Neuronal stem cell (in vitro differentiated cells): ENCODE results near the gene ADAM12.

Experiments
- DNase-seq: peaks from one replicate; pipeline ENCODE4 v3.0.0-alpha.2; 2013; ENCODE audit warnings: low spot score
- H2AFZ ChIP-seq: one replicate; pipeline ENCODE4 v1.6.1; 2013; ENCODE audit warnings: mild to moderate bottlenecking, low read length, inconsistent platforms
- H2AK5ac ChIP-seq: 2 replicates; pipeline ENCODE4 v1.6.1; 2013; ENCODE audit warnings: low read depth, mild to moderate bottlenecking, inconsistent platforms, low read length, moderate library complexity, mixed read lengths
- H2BK120ac ChIP-seq: 2 replicates; pipeline ENCODE4 v1.6.1; 2013; ENCODE audit warnings: low read depth, mild to moderate bottlenecking, inconsistent platforms, low read length, moderate library complexity, mixed read lengths
- H2BK12ac ChIP-seq: one replicate; pipeline ENCODE4 v1.6.1; 2013; ENCODE audit warnings: low read length, inconsistent platforms
- H2BK15ac ChIP-seq: 2 replicates; pipeline ENCODE4 v1.6.1; 2013; ENCODE audit warnings: mild to moderate bottlenecking, low read length, inconsistent platforms, mixed read lengths
- H2BK5ac ChIP-seq: one replicate; pipeline ENCODE4 v1.6.1; 2013; ENCODE audit warnings: inconsistent platforms, mild to moderate bottlenecking, low read length, moderate library complexity
- H3K14ac ChIP-seq: one replicate; pipeline ENCODE4 v1.6.1; 2013; ENCODE audit warnings: low read length, inconsistent platforms
- H3K18ac ChIP-seq: 2 replicates; pipeline ENCODE4 v1.6.1; 2013; ENCODE audit warnings: low read length, inconsistent platforms
- H3K23ac ChIP-seq: 2 replicates; pipeline ENCODE4 v1.6.1; 2013; ENCODE audit warnings: low read depth, mild to moderate bottlenecking, mixed read lengths, low read length, inconsistent platforms; ENCODE audit not compliant: poor library complexity
- H3K27ac ChIP-seq: replicated peaks from 3 replicates; pipeline ENCODE4 v1.5.1; 2013; ENCODE audit warnings: low read length, inconsistent platforms
- H3K27me3 ChIP-seq, 3 experiments: 2 replicates each; pipeline ENCODE4 v1.6.1; 2013; ENCODE audit warnings: low read length in 3 of 3, mild to moderate bottlenecking in 2 of 3, inconsistent platforms in 1 of 3, low read depth in 1 of 3, mixed read lengths in 1 of 3, moderate library complexity in 1 of 3; ENCODE audit not compliant: control insufficient read depth in 3 of 3, insufficient read depth in 3 of 3
- H3K36me3 ChIP-seq, 2 donors: replicated peaks in 1 of 2; 2 replicates each; pipeline ENCODE4 v1.6.1; 2013; ENCODE audit warnings: low read length in 2 of 2; ENCODE audit not compliant: control insufficient read depth in 2 of 2, insufficient read depth in 2 of 2
- H3K4ac ChIP-seq: 2 replicates; pipeline ENCODE4 v1.6.1; 2013; ENCODE audit warnings: inconsistent platforms, mild to moderate bottlenecking, low read length, moderate library complexity
- H3K4me1 ChIP-seq, 2 donors: 1 replicate in 1 of 2; 2 replicates in 1 of 2; pipeline ENCODE4 v1.6.1; 2013; ENCODE audit warnings: low read length in 2 of 2, low read depth in 1 of 2; ENCODE audit not compliant: control insufficient read depth in 2 of 2, insufficient read depth in 1 of 2
- H3K4me2 ChIP-seq: one replicate; pipeline ENCODE4 v1.6.1; 2013; ENCODE audit warnings: mild to moderate bottlenecking, low read length, inconsistent platforms; ENCODE audit not compliant: insufficient read depth, poor library complexity, severe bottlenecking
- H3K4me3 ChIP-seq, 2 donors: 2 replicates each; pipeline ENCODE4 v1.5.1; 2013; ENCODE audit warnings: low read length in 2 of 2, mild to moderate bottlenecking in 2 of 2, inconsistent platforms in 1 of 2, moderate library complexity in 1 of 2
- H3K79me1 ChIP-seq: one replicate; pipeline ENCODE4 v1.6.1; 2013; ENCODE audit warnings: low read depth, mild to moderate bottlenecking, inconsistent platforms, low read length, moderate library complexity
- H3K9ac ChIP-seq: one replicate; pipeline ENCODE4 v1.6.1; 2013; ENCODE audit warnings: mild to moderate bottlenecking, low read depth, low read length, inconsistent platforms; ENCODE audit not compliant: poor library complexity
- H3K9me3 ChIP-seq, 2 donors: replicated peaks in 1 of 2; 2 replicates each; pipeline versions ENCODE3 to v1.6.1; 2013; ENCODE audit warnings: low read length in 2 of 2, mild to moderate bottlenecking in 2 of 2, inconsistent platforms in 1 of 2, low read depth in 1 of 2, mixed read lengths in 1 of 2, moderate library complexity in 1 of 2; ENCODE audit not compliant: control insufficient read depth in 2 of 2, insufficient read depth in 1 of 2
- H4K8ac ChIP-seq: one replicate; pipeline ENCODE4 v1.6.1; 2013; ENCODE audit warnings: low read depth, mild to moderate bottlenecking, inconsistent platforms, low read length, moderate library complexity
- H4K91ac ChIP-seq: one replicate; pipeline ENCODE4 v1.6.1; 2013; ENCODE audit warnings: low read length, low read depth, mild to moderate bottlenecking, inconsistent platforms; ENCODE audit not compliant: poor library complexity
- WGBS, 2 donors: extraction: QIAGEN DNeasy Blood & Tissue Kit; methylation state at CpG; one replicate each; pipeline ENCODE4 v1.1.7; 2013; ENCODE audit warnings: missing lambda C conversion rate in 2 of 2, mixed read lengths in 1 of 2; ENCODE audit not compliant: insufficient read length in 2 of 2, insufficient replicate concordance in 1 of 2; ENCODE audit errors: extremely low coverage in 2 of 2; 5-methylcytosine and 5-hydroxymethylcytosine counted together

Gene ADAM12

DNA sequence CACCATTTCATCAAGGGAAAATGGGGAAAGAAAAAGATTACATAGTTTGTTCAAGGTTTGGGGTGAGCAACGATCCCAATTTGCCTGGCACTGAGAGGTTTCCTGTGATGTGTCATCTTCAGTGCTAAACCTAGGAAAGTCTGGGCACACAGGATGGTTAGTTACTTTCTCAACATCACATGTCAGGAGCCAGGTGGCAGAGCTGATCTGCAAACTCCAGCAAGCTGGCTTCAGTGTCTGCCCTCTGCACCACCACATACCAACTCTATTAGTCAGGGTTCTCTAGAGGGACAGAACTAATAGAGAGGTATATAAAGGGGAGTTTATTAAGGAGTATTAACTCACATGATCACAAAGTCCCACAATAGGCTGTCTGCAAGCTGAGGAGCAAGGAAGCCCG, 11.3 kb downstream of the ADAM12 start:
- Histone ChIP-seq H3K9me3 (peaks cover 0 to 3% of the 10 kb centered on the region in 2 donors), H3K4me2 (no peak overlapping the region), H3K4me1 (no peaks in the 10 kb centered on the region), H2AFZ (no peak overlapping the region), H3K4me3 (no peak overlapping the region), H4K91ac (no peak overlapping the region), H3K9ac (no peak overlapping the region), H3K79me1 (no peaks in the 10 kb centered on the region), H3K14ac (no peak overlapping the region), H2AK5ac (no peak overlapping the region), H2BK5ac (no peak overlapping the region), H3K23ac (no peak overlapping the region), H2BK15ac (no peak overlapping the region), H3K27me3 (no peaks in the 10 kb centered on the region), H3K27ac (no peak overlapping the region), H4K8ac (no peak overlapping the region), H3K18ac (no peak overlapping the region), H3K4ac (no peak overlapping the region), H3K36me3 (no peaks in the 10 kb centered on the region), H2BK12ac (no peak overlapping the region), H2BK120ac (no peak overlapping the region)
- no CpG with 5 or more reads among the region's 2 CpGs for WGBS, 2 donors
- no peak for DNase-seq

DNA sequence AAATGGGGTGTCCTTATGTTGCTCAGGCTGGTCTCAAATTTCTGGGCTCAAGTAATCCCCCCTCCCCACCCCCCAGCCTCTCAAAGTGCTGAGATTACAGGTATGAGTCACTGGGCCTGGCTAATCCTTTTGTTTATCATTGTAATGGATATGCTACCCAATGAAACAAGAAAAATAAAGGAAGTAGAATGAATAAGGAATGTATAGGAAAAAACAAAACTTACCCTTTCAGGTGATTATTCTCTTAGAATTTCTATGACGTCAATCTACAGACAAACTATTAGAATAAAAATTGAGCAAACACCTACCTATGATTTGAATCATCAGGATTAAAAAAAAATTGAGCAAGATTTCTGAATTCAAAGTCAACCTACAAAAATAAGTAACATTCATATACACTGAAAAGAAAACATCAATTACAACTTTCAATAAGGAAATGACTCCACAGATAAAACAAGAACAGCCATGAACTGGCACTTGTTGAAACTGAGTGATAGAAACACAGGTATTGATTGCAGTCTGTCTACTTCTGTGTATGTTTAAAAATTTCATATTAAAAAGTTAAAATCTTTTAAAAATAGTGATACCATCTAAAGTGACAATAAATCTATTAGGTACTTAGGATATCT, 12.2 kb downstream of the ADAM12 start:
- no peak overlapping the region for H3K27ac ChIP-seq
- DNase-seq = no peak
- no peak overlapping the region for H3K4ac ChIP-seq
- no peak overlapping the region for H3K4me2 ChIP-seq
- no peak overlapping the region for H2BK5ac ChIP-seq
- H3K18ac ChIP-seq = no peak overlapping the region
- H2BK15ac ChIP-seq = no peak overlapping the region
- no peaks in the 10 kb centered on the region for H3K4me1 ChIP-seq
- no peaks in the 10 kb centered on the region for H3K27me3 ChIP-seq
- no peaks in the 10 kb centered on the region for H3K79me1 ChIP-seq
- H4K91ac ChIP-seq = no peak overlapping the region
- H3K9me3 ChIP-seq = peaks cover 0 to 3% of the 10 kb centered on the region in 2 donors
- no peak overlapping the region for H2AFZ ChIP-seq
- H2AK5ac ChIP-seq = no peak overlapping the region
- H3K23ac ChIP-seq = no peak overlapping the region
- no peak overlapping the region for H2BK120ac ChIP-seq
- no peak overlapping the region for H2BK12ac ChIP-seq
- no peak overlapping the region for H3K4me3 ChIP-seq
- H4K8ac ChIP-seq = no peak overlapping the region
- no peaks in the 10 kb centered on the region for H3K36me3 ChIP-seq
- no peak overlapping the region for H3K14ac ChIP-seq
- no CpG with 5 or more reads among the region's 1 CpG for WGBS, 2 donors
- H3K9ac ChIP-seq = no peak overlapping the region

DNA sequence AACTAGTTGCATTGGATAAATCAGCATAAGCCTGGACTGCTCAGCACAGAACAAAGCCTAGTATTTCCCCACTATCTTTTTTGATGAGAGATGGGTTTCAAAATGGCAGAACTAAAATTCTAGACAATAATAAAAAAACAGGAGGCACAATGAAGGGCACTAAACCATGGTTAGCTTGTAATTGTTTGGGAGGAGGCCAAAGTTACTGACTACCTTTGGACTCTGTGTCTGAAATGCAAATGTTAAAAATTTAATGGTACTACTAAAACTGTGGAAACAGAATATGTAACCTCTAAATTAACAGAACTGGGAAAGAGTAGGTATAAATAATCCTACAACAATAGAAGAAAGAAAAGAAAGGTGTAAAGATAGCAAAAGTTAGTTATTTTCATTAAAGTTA, 13.0 kb downstream of the ADAM12 start:
- Histone ChIP-seq H3K4ac (no peak overlapping the region), H3K36me3 (no peaks in the 10 kb centered on the region), H3K27ac (no peak overlapping the region), H3K9me3 (peaks cover 0 to 3% of the 10 kb centered on the region in 2 donors), H3K79me1 (no peaks in the 10 kb centered on the region), H3K4me1 (no peaks in the 10 kb centered on the region), H4K8ac (no peak overlapping the region), H3K23ac (no peak overlapping the region), H2BK15ac (no peak overlapping the region), H2BK12ac (no peak overlapping the region), H3K4me3 (no peak overlapping the region), H2AK5ac (no peak overlapping the region), H3K18ac (no peak overlapping the region), H3K9ac (no peak overlapping the region), H2BK5ac (no peak overlapping the region), H3K4me2 (no peak overlapping the region), H2AFZ (no peak overlapping the region), H4K91ac (no peak overlapping the region), H3K14ac (no peak overlapping the region), H3K27me3 (no peaks in the 10 kb centered on the region), H2BK120ac (no peak overlapping the region)
- DNase-seq = no peak

DNA sequence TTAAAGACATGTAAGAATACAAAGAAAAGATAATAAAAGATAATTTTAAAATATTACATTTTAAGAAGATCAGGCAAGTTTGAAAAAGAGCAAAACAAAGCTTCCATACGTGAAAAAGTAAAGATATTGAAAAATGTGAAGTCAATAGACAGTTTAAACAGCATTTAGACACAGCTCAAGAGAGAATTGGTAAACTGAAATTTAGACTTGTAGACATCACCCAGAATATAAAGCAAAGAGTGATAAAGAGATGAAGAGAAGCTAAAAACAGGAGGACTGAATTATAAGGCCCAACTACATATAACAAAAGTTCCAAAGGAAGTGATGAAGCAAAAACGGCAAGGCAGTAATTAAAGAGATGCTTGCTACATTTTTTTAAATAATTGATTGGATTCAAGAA, 13.8 kb downstream of the ADAM12 start:
- WGBS, 2 donors = no CpG with 5 or more reads among the region's 2 CpGs
- peaks cover 0 to 3% of the 10 kb centered on the region in 2 donors for H3K9me3 ChIP-seq
- H3K4ac ChIP-seq = no peak overlapping the region

More for the DNA sequence above, 13.8 kb downstream of the ADAM12 start:
- Histone ChIP-seq H3K79me1 (no peaks in the 10 kb centered on the region), H2BK5ac (no peak overlapping the region), H2AFZ (no peak overlapping the region), H3K4me1 (no peaks in the 10 kb centered on the region), H3K27me3 (no peaks in the 10 kb centered on the region), H3K23ac (no peak overlapping the region), H4K8ac (no peak overlapping the region), H3K18ac (no peak overlapping the region), H2BK15ac (no peak overlapping the region), H4K91ac (no peak overlapping the region), H3K4me2 (no peak overlapping the region), H2AK5ac (no peak overlapping the region), H3K27ac (no peak overlapping the region), H3K36me3 (no peaks in the 10 kb centered on the region), H3K4me3 (no peak overlapping the region), H2BK120ac (no peak overlapping the region), H3K14ac (no peak overlapping the region), H2BK12ac (no peak overlapping the region), H3K9ac (no peak overlapping the region)
- no peak for DNase-seq
